PFSK-1 (cell line): ENCODE data around the gene KLHDC4.

ENCODE experiments used
- FOXP2 ChIP-seq: optimal IDR thresholded peaks from 2 replicates; pipeline ENCODE3; 2011; ENCODE audit warnings: borderline replicate concordance, control low read depth, inconsistent platforms; ENCODE audit not compliant: insufficient read depth; ENCODE audit errors: extremely low read length, extremely low read depth
- POLR2AphosphoS5 ChIP-seq: IDR thresholded peaks from 2 replicates; pipeline ENCODE4 v1.6.1; 2012; ENCODE audit warnings: low read depth, mild to moderate bottlenecking, control low read depth, low read length, moderate library complexity
- SIN3A ChIP-seq: IDR thresholded peaks from 2 replicates; pipeline ENCODE4 v1.6.1; 2012; ENCODE audit warnings: mild to moderate bottlenecking, low read length, moderate library complexity, borderline replicate concordance; ENCODE audit not compliant: insufficient read depth
- TAF1 ChIP-seq: IDR thresholded peaks from 2 replicates; pipeline ENCODE4 v1.6.1; 2012; ENCODE audit warnings: low read length, control low read depth, borderline replicate concordance; ENCODE audit not compliant: insufficient read depth
- TF ChIP-seq, protein P1 (sequence below), 2 experiments: IDR thresholded peaks; 2 replicates each; pipeline versions ENCODE4 v1.6.1 to v1.8.0; 2011 to 2012; ENCODE audit warnings: low read depth in 2 of 2, low read length in 2 of 2, control low read depth in 1 of 2, inconsistent platforms in 1 of 2, mild to moderate bottlenecking in 1 of 2, moderate library complexity in 1 of 2; ENCODE audit not compliant: insufficient read depth in 1 of 2

DNA sequence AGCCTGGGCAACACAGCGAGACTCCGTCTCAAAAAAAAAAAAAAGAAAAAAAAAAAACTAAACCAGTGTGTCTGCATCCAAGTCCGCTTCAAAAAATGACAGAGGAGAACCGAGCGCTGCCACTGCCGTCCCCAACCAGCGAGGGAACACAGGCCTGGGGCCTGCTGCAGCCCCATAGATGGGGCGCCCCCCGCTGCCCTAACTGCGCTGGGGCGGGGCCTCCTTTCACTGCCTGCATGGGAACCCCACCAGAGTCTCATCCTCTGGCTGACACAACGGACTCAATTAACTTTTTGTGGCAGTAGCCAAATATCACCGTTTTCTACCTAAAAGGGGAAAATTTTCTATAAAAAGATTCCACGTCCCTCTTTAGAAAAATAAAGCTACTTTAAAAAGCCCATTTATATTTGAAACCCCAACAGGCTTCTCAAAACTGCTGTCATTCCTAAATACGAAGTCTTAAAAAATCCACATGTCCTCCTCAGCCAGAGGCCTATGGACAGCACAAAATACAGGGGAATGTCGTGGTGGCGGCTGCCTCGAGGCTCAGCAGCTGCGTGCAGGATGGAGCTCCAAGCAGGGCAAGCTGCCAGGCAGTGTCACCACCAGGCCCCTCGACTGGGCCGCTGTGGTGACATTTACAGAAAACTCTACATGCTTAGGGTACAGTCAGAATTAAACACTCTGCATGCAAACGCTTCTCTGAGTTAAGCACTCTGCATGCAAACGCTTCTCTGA is 30.3 kb downstream of the KLHDC4 start:
- no peak for TF ChIP-seq POLR2AphosphoS5
- no peak for TF ChIP-seq FOXP2
- TF ChIP-seq TAF1: no peak
- TF ChIP-seq, protein P1, sequence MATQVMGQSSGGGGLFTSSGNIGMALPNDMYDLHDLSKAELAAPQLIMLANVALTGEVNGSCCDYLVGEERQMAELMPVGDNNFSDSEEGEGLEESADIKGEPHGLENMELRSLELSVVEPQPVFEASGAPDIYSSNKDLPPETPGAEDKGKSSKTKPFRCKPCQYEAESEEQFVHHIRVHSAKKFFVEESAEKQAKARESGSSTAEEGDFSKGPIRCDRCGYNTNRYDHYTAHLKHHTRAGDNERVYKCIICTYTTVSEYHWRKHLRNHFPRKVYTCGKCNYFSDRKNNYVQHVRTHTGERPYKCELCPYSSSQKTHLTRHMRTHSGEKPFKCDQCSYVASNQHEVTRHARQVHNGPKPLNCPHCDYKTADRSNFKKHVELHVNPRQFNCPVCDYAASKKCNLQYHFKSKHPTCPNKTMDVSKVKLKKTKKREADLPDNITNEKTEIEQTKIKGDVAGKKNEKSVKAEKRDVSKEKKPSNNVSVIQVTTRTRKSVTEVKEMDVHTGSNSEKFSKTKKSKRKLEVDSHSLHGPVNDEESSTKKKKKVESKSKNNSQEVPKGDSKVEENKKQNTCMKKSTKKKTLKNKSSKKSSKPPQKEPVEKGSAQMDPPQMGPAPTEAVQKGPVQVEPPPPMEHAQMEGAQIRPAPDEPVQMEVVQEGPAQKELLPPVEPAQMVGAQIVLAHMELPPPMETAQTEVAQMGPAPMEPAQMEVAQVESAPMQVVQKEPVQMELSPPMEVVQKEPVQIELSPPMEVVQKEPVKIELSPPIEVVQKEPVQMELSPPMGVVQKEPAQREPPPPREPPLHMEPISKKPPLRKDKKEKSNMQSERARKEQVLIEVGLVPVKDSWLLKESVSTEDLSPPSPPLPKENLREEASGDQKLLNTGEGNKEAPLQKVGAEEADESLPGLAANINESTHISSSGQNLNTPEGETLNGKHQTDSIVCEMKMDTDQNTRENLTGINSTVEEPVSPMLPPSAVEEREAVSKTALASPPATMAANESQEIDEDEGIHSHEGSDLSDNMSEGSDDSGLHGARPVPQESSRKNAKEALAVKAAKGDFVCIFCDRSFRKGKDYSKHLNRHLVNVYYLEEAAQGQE (IDR thresholded peaks at IDR 0.05; ENCODE audit: insufficient read depth in 1 of 2, low read depth in 2 of 2, low read length in 2 of 2): no peak
- TF ChIP-seq SIN3A: no peak
